ENCODE measurements around the gene MGST1. TPM values are rescaled to one million over a fixed set of nuclear protein-coding genes. Genes with fewer than 3 reads are reported as not detected.

Gene MGST1
- total RNA-seq, 1 donor from 2014 or later, result 1.0 TPM

Other genes starting within 250 kb of the MGST1 start
- not detected in 2 replicates for gene SLC15A5, start 70.0 kb upstream of the MGST1 start, total RNA-seq

Measured in activated T-helper 1 cell treated with anti-CD3 and anti-CD28 coated beads, Interleukin-12 subunit alpha, Interleukin-12 subunit beta, Interleukin-2, Interleukin-4 antibody, amounts not matched to agents 30 ng/mL and 10 ng/mL and 1 ng/mL, durations not matched to agents 14 hours and 24 hours and 36 hours (primary cell).